H7 (cell line): ENCODE measurements around the gene NLGN4X. TPM values are rescaled to one million over a fixed set of nuclear protein-coding genes. Genes with fewer than 3 reads are reported as not detected.

Experiments used
- DNase-seq: peaks from one replicate; pipeline ENCODE4 v3.0.0; 2012
- H3K27me3 ChIP-seq: 2 replicates; pipeline ENCODE4 v1.6.0; 2011; ENCODE audit warnings: mild to moderate bottlenecking, low read length; ENCODE audit not compliant: control insufficient read depth, insufficient read depth
- H3K36me3 ChIP-seq: replicated peaks from 2 replicates; pipeline ENCODE4 v1.5.1; 2011; ENCODE audit warnings: low read length; ENCODE audit not compliant: control insufficient read depth, insufficient read depth
- H3K4me3 ChIP-seq: 2 replicates; pipeline ENCODE4 v1.5.1; 2011; ENCODE audit warnings: low read depth, mild to moderate bottlenecking, control low read depth, low read length, moderate library complexity; ENCODE audit not compliant: insufficient read depth
- total RNA-seq: library from RNA; depleted of rRNA; stranded (reverse); fragments of >200 nt; shearing (Covaris generic); gene quantifications from 2 replicates; pipeline ENCODE4 v1.2.3, GENCODE V29; 2014

The NLGN4X gene
- total RNA-seq, 1 experiment from 2014 or later, result 38.0 TPM

DNA sequence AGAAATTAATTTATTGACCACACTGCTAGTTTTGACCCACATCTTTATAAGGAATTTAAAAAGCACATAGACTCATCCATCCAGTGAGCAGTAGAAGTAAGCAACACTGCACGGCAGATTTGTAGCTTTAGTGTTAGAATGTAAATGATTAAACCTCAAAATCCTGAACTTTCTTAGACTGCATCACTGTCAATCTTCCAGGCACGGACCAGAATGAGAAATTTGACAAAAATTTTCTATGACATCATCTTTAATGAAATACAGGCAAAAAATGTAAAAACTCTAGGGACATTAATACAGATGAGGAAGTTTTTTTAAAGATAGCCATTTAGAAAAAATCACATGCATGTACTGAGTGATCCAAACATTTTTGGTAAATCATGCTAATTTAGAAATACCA lies 29.2 kb downstream of the NLGN4X start:
- H3K27me3 ChIP-seq, result no peaks in the 10 kb centered on the region
- no peak for DNase-seq
- no peaks in the 10 kb centered on the region for H3K36me3 ChIP-seq
- no peak overlapping the region for H3K4me3 ChIP-seq

DNA sequence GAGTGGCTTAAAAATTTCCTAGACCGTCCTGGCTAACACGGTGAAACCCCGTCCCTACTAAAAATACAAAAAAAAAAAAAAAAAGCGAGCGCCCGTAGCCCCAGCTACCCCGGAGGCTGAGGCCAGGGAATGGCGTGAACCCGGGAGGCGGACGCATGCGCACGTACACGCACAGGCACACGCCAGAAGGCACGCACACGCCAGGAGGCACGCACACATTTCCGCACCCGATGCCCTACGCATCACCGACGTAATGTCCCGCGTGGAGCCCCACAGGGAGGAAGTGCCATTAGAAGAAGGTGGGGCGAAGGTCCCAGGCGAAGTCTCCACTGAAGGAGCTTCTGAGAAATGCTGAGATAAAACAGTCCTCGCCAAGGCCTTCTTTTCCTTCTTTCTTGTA lies 41.4 kb downstream of the NLGN4X start:
- peaks cover 2% of the 10 kb centered on the region for H3K36me3 ChIP-seq
- no peaks in the 10 kb centered on the region for H3K27me3 ChIP-seq
- no peak overlapping the region for H3K4me3 ChIP-seq
- no peak for DNase-seq

DNA sequence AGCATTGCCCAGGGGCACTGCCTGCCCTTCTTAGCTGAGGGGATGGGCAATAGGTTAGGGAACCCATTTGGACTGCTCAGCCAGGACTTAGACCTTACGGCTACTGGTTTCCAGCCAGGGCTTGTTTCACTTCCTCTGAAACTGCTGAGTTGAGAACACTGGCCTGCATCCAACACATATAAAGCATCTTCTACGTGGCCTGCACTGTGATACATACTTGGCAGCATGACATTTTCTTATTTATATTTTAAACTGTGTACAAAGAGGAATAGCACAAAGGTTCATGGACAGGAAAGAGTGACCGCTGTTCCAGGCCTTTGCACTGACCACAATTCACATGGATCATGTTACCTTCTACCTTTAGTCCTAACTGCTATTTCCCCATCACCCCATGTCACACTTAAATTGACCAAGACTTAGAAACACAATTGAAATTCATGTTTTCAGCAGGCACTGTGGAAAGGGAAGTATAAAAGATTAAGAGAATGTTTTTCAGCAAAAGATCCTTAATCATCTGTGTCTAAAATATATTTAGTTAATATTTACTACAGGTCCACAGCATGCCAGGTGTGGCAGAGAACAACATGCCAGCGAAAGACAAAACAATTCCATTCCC lies 43.7 kb downstream of the NLGN4X start:
- Histone ChIP-seq H3K4me3 (no peak overlapping the region), H3K27me3 (no peaks in the 10 kb centered on the region), H3K36me3 (peaks cover 2% of the 10 kb centered on the region)
- DNase-seq, result no peak

DNA sequence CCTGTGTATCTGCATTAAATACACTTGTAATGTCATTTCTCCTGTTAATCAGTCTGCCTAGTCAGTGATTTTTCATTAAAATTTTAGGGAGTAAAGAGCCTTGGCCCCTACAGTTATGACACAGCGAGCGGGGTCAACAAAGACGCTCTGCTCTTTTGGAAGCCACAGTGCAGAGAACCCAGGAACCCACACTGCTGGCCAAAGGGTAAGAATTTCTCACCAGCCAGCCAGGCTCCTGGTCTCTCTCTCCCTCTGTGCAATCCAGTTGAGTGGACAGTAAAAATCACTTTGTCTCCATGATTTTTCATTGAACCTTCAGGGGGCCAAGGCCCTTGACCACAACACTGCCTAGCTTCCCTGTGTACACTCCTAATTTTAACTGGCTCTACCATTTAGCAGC lies 52.8 kb downstream of the NLGN4X start:
- H3K27me3 ChIP-seq, result no peaks in the 10 kb centered on the region
- DNase-seq, result no peak
- H3K4me3 ChIP-seq, result no peak overlapping the region
- H3K36me3 ChIP-seq, result no peaks in the 10 kb centered on the region; the same call in 1 of the 2 replicates

DNA sequence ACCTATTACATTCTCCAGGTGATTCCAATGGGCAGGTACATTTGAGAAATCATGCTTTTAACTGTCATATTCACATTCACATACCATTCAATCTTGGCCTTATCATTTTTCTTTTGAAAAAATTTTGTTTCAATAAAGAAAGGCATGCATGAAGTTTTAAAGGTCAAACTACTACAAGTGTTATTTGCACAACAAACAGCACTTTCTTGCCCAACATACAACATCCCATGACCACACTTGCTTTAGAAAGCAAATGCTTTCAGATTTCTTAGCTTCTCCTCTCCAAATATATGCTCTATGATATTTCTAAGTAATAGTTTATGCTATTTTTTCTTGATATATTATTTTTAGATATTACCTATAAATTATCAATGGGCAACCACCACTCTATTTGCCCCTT lies 58.2 kb downstream of the NLGN4X start:
- Histone ChIP-seq H3K36me3 (no peaks in the 10 kb centered on the region; the same call in 1 of the 2 replicates), H3K4me3 (no peak overlapping the region), H3K27me3 (no peaks in the 10 kb centered on the region)
- DNase-seq, result no peak

DNA sequence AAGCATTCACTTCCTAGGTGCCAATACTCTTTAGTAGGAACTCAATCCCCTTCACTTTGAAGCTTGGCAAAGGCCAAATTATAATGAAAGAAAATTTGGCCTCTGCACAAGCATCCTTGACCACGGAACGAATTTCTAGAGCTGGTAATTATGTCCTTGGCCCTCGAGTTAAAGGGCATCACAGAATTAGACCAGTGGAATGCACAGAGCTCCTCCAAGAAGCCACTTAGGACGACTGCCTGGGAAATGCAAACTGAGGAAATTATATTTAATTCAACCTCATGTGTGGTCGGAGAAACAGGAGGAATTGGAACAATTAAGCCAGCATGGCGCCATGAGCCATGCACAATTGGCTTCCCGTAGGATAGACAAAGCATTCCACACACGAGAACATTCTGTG lies 59.3 kb downstream of the NLGN4X start:
- Histone ChIP-seq H3K36me3 (no peaks in the 10 kb centered on the region), H3K27me3 (no peaks in the 10 kb centered on the region), H3K4me3 (no peak overlapping the region)
- no peak for DNase-seq

DNA sequence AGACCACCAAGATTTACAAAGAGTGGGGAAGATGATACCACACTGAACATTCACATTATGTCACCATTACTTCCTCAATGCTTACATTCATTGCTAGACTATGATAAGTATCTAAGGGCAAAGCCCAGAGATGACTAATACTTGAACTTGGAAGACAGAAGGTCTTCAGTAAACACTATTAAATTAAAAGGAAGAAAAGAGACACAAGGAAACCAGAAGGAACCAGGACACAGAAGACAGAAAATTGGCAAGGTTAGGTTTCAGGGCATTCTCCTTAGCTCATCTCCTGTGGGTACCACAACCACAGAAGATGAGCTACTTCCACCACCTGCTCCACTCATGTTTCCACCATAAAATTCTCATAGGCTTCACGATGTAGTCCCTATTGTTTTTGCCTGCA lies 64.9 kb downstream of the NLGN4X start:
- Histone ChIP-seq H3K27me3 (no peaks in the 10 kb centered on the region), H3K4me3 (no peak overlapping the region)
- DNase-seq, result no peak

DNA sequence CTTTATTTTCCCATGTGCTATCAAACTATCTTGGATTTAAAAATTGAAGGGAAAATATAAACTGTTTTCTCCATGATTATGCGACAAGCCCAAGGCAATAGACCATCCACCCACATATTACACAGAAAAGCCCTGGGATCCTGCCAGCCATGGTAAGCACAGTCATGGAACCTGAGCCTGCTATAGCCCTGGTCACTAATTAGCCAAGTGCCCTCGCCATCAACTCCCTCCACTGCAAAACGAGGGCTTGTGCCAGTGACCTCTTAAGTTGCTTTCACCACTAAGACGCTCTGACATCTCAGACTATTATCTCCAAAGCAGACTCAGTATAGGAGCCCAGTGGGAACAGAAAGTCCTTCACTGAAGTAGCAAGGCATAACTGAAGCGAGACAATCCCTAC lies 69.2 kb downstream of the NLGN4X start:
- no peak overlapping the region for H3K4me3 ChIP-seq
- DNase-seq, result no peak

More for the DNA sequence above, 64.9 kb downstream of the NLGN4X start:
- H3K36me3 ChIP-seq, result no peaks in the 10 kb centered on the region

DNA sequence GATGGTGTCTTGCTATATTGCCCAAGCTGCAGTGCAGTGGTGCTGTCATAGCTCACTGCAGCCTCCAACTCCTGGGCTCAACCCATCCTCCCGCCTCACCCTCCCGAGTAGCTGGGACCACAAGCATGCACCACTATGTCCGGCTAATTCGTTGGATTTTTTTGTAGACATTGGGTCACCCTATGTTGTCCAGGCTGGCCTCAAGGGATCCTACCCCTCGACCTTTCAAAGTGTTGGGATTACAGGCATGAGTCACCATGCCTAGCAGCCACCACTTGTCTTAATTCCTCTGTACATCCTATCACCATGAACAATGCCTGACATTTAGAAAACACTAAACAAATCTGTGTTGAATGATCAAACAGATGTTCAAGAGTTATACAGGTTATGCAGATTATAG lies 76.7 kb downstream of the NLGN4X start:
- H3K4me3 ChIP-seq, result no peak overlapping the region
- H3K36me3 ChIP-seq, result peaks cover 3% of the 10 kb centered on the region; the same call in 1 of the 2 replicates
- H3K27me3 ChIP-seq, result no peaks in the 10 kb centered on the region
- no peak for DNase-seq

More for the DNA sequence above, 69.2 kb downstream of the NLGN4X start:
- H3K27me3 ChIP-seq, result no peaks in the 10 kb centered on the region
- no peaks in the 10 kb centered on the region for H3K36me3 ChIP-seq

DNA sequence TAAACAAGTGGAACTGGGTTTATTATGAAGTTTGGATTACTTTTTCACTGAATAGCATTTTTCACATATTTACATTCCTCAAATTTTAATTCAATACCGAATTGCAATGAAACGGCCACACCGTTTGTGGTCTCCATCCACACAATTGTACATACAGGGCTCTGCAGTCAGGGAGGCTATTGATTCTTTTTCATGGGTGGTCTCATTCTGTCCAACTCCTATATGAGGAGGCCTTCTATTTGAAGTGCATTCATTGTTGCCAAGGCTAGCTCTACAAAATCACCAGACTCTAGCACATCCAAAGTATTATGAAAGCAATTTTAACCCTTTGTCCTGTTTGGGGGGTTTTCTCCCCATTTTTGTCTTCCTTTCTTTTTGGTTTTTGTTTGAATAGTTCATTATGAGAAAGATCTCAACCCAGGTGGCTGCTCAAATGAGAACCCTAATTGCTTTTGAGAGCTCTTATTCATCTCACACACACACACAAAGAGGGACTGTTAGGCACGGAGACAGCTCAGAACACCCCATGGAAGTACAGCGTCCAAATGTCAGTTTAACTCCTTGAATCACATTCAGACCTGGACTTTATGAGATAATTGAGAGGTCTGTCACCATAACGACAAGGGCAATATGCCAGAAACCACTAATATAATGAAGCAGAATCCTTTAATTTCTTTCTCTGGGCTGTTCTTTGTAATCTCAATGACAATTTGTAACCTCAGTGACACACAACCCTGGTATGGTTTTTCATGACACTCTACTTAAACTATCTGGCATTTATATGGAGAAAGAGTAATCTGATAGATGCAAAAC lies 79.4 kb downstream of the NLGN4X start:
- H3K27me3 ChIP-seq, result no peaks in the 10 kb centered on the region
- H3K36me3 ChIP-seq, result peaks cover 3% of the 10 kb centered on the region
- no peak overlapping the region for H3K4me3 ChIP-seq
- no peak for DNase-seq

DNA sequence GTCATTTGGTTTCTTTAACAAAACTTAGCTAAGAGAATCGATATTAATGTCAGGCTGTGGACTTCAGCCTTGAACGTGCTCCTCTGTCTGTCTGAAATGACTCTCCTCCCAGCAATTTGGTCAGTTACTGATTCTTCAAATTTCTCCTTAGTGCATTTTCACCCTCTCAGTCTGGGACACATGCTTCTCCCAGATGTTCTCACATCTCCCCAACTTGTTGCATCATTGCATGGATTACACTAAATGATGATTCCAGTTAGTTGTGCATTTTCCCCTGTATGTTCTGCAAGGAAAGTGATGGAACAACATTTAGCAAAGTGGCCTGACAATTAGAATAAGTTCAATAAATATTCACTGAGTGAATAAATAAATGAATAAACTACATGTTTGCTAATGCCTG lies 94.4 kb downstream of the NLGN4X start:
- H3K4me3 ChIP-seq, result no peak overlapping the region
- no peak for DNase-seq
- no peaks in the 10 kb centered on the region for H3K27me3 ChIP-seq
- H3K36me3 ChIP-seq, result peaks cover 2% of the 10 kb centered on the region; the same call in 1 of the 2 replicates

DNA sequence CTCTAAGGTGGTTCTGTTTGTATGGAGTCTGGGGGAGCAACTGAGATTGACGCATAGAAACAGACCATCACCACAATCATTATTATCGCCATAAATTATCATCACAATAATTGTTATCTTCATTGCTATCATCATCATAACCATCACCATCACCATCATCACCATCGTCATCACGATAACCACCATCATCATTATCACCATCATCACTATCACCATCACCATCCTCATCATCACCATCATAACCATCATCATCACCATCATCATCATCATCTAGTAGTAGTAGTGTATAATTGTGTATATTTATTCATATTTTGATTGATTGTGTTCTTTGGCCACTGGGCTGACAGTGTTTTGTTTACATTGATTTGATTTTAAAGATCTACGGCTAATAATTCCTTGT lies 95.7 kb downstream of the NLGN4X start:
- no peaks in the 10 kb centered on the region for H3K27me3 ChIP-seq
- DNase-seq, result no peak
- H3K4me3 ChIP-seq, result no peak overlapping the region
- peaks cover 2% of the 10 kb centered on the region; the same call in 1 of the 2 replicates for H3K36me3 ChIP-seq

DNA sequence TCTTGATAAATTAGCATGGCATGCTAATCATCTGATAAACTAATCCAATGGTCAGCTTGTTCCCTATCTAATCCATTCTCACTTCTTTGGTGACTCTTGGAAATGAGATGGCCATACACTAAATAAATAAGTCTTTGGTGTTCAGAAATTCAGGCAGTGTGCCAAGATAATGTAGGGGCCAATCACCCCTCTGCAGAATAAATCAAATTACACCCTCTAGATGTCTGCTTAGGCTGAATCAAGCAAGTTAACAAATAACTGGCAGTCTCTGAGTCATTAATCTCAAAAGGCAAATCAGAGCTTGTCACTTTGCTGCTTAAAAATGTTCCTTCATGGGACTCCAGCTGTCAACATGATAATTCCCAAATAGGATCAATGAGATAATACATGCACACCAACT lies 97.4 kb downstream of the NLGN4X start:
- H3K27me3 ChIP-seq, result no peaks in the 10 kb centered on the region
- no peaks in the 10 kb centered on the region for H3K36me3 ChIP-seq
- H3K4me3 ChIP-seq, result no peak overlapping the region
- no peak for DNase-seq

DNA sequence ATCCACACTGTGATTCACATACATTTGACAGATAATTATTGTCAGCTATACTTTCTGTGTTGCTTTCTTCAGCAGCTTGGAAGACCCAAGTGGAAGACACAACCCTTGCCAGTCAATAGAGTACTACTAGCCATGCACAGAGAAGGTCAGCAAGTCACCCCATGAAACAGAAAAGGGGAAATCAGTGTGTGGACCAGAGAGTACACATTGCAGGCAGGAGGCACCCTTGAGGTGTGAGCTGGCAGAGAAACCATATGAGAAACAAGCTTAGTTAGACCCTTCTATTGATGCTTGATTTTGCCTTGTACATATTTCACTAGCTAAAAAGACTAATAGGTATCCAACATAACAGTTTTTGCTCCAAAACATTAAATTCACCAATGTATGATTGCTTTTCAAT lies 99.5 kb downstream of the NLGN4X start:
- no peak for DNase-seq
- no peaks in the 10 kb centered on the region for H3K27me3 ChIP-seq
- H3K36me3 ChIP-seq, result no peaks in the 10 kb centered on the region
- no peak overlapping the region for H3K4me3 ChIP-seq

DNA sequence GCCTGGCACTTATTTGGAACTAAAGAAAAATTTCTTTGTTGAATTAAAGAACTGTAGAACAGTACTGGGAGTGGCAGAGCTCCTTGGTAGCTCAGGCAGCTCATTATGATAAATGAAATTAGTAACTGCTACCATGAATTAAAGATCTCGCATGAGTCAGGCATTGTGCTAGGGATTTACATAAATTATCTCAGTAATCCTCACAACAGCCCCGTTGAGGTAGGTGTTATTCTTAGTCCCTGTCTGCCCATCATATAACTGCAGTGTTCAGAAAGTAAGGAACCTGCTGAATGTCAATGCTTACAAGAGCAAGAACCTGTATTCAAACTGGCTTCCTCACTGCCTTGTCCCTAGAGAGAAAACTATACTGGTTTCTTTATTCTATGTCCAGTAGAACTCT lies 108.3 kb downstream of the NLGN4X start:
- no peak for DNase-seq
- Histone ChIP-seq H3K36me3 (no peaks in the 10 kb centered on the region), H3K4me3 (no peak overlapping the region), H3K27me3 (no peaks in the 10 kb centered on the region)
